Stimulated activated naive CD8-positive, alpha-beta T cell treated with anti-CD3 and anti-CD28 coated beads, Interleukin-15, Interleukin-2, amounts not matched to agents 100 ng/mL and 50 ng/mL, for 24 hours (primary cell): Measurements from ENCODE around the gene LAMA2.

Experiments used
- H3K27ac Mint-ChIP-seq: one replicate; pipeline ENCODE4 v1.8.0; 2021; ENCODE audit warnings: mild to moderate bottlenecking, mixed read lengths
- H3K27me3 Mint-ChIP-seq: one replicate; pipeline ENCODE4 v1.8.0; 2021; ENCODE audit warnings: mixed read lengths
- H3K36me3 Mint-ChIP-seq: one replicate; pipeline ENCODE4 v1.8.0; 2021; ENCODE audit warnings: low read depth, mixed read lengths
- H3K4me1 Mint-ChIP-seq: one replicate; pipeline ENCODE4 v1.8.0; 2021; ENCODE audit warnings: low read depth, mixed read lengths
- H3K4me3 Mint-ChIP-seq: one replicate; pipeline ENCODE4 v1.8.0; 2021; ENCODE audit warnings: mild to moderate bottlenecking, mixed read lengths
- H3K9me3 Mint-ChIP-seq: one replicate; pipeline ENCODE4 v1.8.0; 2021; ENCODE audit warnings: mixed read lengths

Gene LAMA2

GRCh38 chr6:129008591-129008990 is 125.7 kb downstream of the LAMA2 start:
- H3K4me1 Mint-ChIP-seq = no peaks in the 10 kb centered on the region
- no peak overlapping the region for H3K4me3 Mint-ChIP-seq
- no peaks in the 10 kb centered on the region for H3K27me3 Mint-ChIP-seq
- H3K27ac Mint-ChIP-seq = no peak overlapping the region
- H3K36me3 Mint-ChIP-seq = no peaks in the 10 kb centered on the region
- no peaks in the 10 kb centered on the region for H3K9me3 Mint-ChIP-seq

DNA sequence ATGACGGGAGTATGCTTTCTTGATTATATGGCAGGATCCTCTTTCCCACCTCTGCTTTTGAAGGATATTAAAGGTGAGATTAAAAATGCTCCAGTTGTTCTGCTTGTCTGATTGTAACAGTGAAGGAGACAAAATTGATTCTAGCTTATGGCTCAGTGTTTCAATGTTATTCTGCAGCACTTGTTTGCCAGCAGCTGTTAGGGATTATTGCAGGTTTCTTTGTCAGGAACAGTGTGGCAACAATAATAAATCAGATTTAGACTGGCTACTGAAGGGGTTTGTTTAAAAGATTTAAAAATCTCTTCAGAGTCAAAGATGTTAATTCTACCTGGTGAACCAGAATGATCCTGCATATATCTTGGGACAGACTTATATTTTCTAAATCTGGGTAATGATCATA is 126.9 kb downstream of the LAMA2 start:
- no peak overlapping the region for H3K4me3 Mint-ChIP-seq
- H3K36me3 Mint-ChIP-seq = no peaks in the 10 kb centered on the region
- no peaks in the 10 kb centered on the region for H3K4me1 Mint-ChIP-seq
- H3K9me3 Mint-ChIP-seq = no peaks in the 10 kb centered on the region
- H3K27ac Mint-ChIP-seq = no peak overlapping the region
- no peaks in the 10 kb centered on the region for H3K27me3 Mint-ChIP-seq

DNA sequence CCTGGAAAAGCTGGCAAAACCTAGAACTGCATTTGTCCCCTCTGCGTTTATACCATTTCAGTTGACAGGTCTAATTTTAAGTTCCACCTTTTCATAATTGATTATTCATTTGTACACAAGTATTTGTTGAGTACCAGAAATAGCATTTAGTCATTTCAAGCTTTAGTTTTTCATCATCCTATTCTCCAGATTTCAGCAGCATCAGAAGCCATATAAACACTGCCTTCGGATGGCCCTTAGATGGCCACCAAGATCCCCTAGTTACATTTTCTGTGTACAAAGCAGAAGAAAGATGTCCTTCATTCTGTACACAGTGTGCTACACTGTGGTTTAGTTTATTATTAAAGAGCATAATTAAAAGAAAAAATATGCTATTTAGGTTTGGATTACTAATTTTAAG is 131.4 kb downstream of the LAMA2 start:
- H3K36me3 Mint-ChIP-seq = no peaks in the 10 kb centered on the region
- H3K4me3 Mint-ChIP-seq = no peak overlapping the region
- H3K9me3 Mint-ChIP-seq = no peaks in the 10 kb centered on the region
- H3K27me3 Mint-ChIP-seq = no peaks in the 10 kb centered on the region
- no peaks in the 10 kb centered on the region for H3K4me1 Mint-ChIP-seq
- no peak overlapping the region for H3K27ac Mint-ChIP-seq

DNA sequence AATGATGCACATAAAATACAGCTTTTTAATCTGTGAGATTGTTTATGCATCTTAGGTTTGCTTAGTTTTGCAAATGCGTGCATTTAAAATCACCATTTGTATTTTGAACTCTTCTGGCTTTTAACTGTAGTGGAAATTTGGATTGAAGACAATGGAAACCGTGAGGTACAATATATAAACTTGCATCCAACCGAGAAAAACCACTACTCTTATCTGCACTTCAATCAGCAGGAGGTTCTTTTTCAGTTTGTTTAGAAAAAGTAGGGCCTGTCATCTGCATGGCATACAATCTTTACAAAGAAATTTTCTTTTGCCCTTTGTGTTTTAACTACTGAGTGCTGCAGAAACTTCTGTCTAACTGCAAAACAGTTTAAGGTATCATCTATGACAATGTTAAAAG is 132.8 kb downstream of the LAMA2 start:
- Mint-ChIP-seq H3K9me3 (no peaks in the 10 kb centered on the region), H3K27ac (no peak overlapping the region), H3K4me1 (no peaks in the 10 kb centered on the region), H3K36me3 (no peaks in the 10 kb centered on the region), H3K4me3 (no peak overlapping the region), H3K27me3 (no peaks in the 10 kb centered on the region)

DNA sequence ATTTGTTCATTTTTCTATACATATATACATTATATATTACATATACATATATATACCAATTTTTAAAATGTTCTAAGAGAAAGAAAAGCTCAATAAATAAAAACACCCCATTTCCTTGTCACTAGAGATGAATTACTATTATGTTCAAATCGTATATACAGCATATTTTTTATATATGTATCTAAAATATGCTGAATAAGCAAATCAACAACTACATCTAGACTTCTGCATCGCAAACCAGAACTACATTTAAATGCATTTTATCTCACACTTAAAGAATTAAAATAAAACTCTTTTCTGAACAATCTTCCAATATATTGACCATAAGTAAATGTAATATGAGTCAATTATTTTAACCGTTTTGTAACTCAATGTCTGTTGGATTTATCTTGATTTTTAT is 133.9 kb downstream of the LAMA2 start:
- Mint-ChIP-seq H3K9me3 (no peaks in the 10 kb centered on the region), H3K27ac (no peak overlapping the region), H3K27me3 (no peaks in the 10 kb centered on the region), H3K36me3 (no peaks in the 10 kb centered on the region), H3K4me3 (no peak overlapping the region), H3K4me1 (no peaks in the 10 kb centered on the region)

- no peak overlapping the region for H3K4me3 Mint-ChIP-seq
- peaks cover 4% of the 10 kb centered on the region for H3K9me3 Mint-ChIP-seq
- no peaks in the 10 kb centered on the region for H3K36me3 Mint-ChIP-seq
These were observed 139.1 kb downstream of the LAMA2 start for GRCh38 chr6:129022011-129022553.

DNA sequence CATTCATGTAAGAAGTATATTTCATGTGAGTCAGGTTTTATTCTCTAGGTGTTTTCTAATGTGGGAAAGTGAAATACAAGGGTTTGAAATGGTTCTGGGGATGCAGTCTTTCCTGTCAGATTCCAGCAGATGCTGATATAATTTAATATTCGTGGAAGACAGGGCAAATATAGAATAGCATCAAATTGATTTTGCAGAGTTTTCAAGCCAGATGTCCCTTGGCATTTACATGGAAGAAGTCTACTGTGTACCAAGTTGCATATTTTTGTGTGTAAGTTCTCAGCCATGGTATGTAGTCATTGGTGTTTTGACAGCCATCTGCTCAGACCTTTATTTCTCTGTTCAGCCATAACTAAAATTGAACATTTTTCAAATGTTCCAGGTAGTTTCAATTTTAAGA is 143.7 kb downstream of the LAMA2 start:
- Mint-ChIP-seq H3K27ac (no peak overlapping the region), H3K4me1 (no peaks in the 10 kb centered on the region), H3K4me3 (no peak overlapping the region), H3K36me3 (no peaks in the 10 kb centered on the region), H3K9me3 (peaks cover 4% of the 10 kb centered on the region), H3K27me3 (no peaks in the 10 kb centered on the region)

More at GRCh38 chr6:129022011-129022553, 139.1 kb downstream of the LAMA2 start:
- Mint-ChIP-seq H3K27me3 (no peaks in the 10 kb centered on the region), H3K4me1 (no peaks in the 10 kb centered on the region), H3K27ac (no peak overlapping the region)

GRCh38 chr6:129029778-129030177 is 146.8 kb downstream of the LAMA2 start:
- no peak overlapping the region for H3K27ac Mint-ChIP-seq
- H3K9me3 Mint-ChIP-seq = no peaks in the 10 kb centered on the region
- H3K27me3 Mint-ChIP-seq = no peaks in the 10 kb centered on the region
- no peak overlapping the region for H3K4me3 Mint-ChIP-seq
- H3K4me1 Mint-ChIP-seq = no peaks in the 10 kb centered on the region
- no peaks in the 10 kb centered on the region for H3K36me3 Mint-ChIP-seq

DNA sequence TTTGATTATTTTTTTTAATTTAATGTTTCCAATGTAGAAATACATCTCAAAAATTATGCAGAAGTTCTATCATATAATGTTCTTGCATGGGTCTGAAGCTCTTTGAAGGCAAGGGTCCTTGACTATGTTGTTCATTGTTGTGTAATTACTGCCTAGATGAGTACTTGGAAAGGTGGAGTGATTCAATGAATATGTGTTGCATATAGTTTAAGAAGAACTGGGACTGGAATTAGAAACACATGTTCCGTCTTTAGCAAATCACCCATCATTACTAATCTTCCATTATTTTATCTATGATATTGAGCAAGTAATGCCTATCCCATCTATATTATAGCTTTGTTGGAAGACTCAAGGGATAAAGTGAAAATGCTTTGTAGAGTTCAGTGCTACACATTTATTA is 147.3 kb downstream of the LAMA2 start:
- H3K4me1 Mint-ChIP-seq = no peaks in the 10 kb centered on the region
- H3K36me3 Mint-ChIP-seq = no peaks in the 10 kb centered on the region
- H3K4me3 Mint-ChIP-seq = no peak overlapping the region
- no peak overlapping the region for H3K27ac Mint-ChIP-seq
- H3K9me3 Mint-ChIP-seq = no peaks in the 10 kb centered on the region
- H3K27me3 Mint-ChIP-seq = no peaks in the 10 kb centered on the region

DNA sequence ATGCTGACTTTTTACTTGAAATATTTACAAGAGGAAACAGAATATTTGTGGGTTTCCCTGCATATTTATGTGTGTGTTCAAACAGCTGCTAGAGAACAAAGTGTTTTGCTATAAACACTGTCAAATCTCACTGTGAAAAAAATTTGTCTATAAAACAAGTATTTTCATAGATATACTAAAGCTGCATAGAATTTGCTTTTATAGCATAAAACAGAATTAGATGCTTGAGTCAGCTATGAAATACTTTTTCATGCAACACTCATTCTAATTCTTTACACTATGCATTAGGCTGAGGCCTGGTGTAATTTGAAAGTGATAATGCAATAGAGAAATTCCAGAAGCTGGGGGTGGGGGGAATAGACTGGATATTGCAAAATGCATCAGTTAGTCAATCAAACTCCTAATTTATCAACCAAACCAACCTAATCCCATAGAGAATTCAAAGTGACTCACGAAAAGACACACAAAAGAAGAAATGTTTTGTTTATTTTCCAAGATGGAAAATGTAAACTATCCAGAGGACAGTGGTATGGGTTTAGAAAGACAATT is 148.2 kb downstream of the LAMA2 start:
- no peaks in the 10 kb centered on the region for H3K36me3 Mint-ChIP-seq

DNA sequence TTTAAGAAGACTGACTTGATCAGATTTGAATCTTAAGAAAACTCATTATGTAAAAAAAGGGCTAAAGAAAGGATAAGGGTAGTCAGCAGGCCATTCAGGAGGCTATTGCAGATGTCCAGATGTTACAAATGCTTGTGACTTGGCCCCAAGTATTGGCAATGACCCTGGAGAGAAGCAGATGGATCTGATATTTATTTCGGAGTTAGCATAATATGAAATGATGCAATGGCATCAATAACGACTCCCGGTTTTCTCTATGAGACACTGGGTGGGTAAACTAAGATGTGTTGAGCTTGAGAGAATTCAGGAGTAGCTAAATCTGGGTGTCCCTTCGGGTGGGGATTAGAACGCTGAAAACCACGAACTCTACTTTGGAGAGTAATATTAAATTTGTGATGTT is 149.7 kb downstream of the LAMA2 start:
- no peaks in the 10 kb centered on the region for H3K36me3 Mint-ChIP-seq
- no peaks in the 10 kb centered on the region for H3K4me1 Mint-ChIP-seq
- H3K4me3 Mint-ChIP-seq = no peak overlapping the region
- peaks cover 3% of the 10 kb centered on the region for H3K27me3 Mint-ChIP-seq
- no peaks in the 10 kb centered on the region for H3K9me3 Mint-ChIP-seq
- H3K27ac Mint-ChIP-seq = no peak overlapping the region

More for the DNA sequence above, 148.2 kb downstream of the LAMA2 start:
- H3K27ac Mint-ChIP-seq = no peak overlapping the region
- H3K27me3 Mint-ChIP-seq = no peaks in the 10 kb centered on the region
- no peaks in the 10 kb centered on the region for H3K9me3 Mint-ChIP-seq
- H3K4me3 Mint-ChIP-seq = no peak overlapping the region
- no peaks in the 10 kb centered on the region for H3K4me1 Mint-ChIP-seq

- H3K4me1 Mint-ChIP-seq = no peaks in the 10 kb centered on the region
- H3K27me3 Mint-ChIP-seq = peaks cover 3% of the 10 kb centered on the region
- H3K27ac Mint-ChIP-seq = no peak overlapping the region
- H3K36me3 Mint-ChIP-seq = no peaks in the 10 kb centered on the region
- H3K9me3 Mint-ChIP-seq = no peaks in the 10 kb centered on the region
- H3K4me3 Mint-ChIP-seq = no peak overlapping the region
These were observed 150.2 kb downstream of the LAMA2 start for GRCh38 chr6:129033180-129033579.

- Mint-ChIP-seq H3K9me3 (no peaks in the 10 kb centered on the region), H3K27me3 (peaks cover 7% of the 10 kb centered on the region), H3K27ac (no peak overlapping the region), H3K36me3 (no peaks in the 10 kb centered on the region), H3K4me3 (no peak overlapping the region), H3K4me1 (no peaks in the 10 kb centered on the region)
These were observed 150.6 kb downstream of the LAMA2 start for GRCh38 chr6:129033581-129033980.

GRCh38 chr6:129041563-129041962 is 158.6 kb downstream of the LAMA2 start:
- Mint-ChIP-seq H3K27ac (no peak overlapping the region), H3K4me1 (no peaks in the 10 kb centered on the region), H3K27me3 (peaks cover 11% of the 10 kb centered on the region), H3K9me3 (peaks cover 5% of the 10 kb centered on the region), H3K4me3 (no peak overlapping the region), H3K36me3 (no peaks in the 10 kb centered on the region)

DNA sequence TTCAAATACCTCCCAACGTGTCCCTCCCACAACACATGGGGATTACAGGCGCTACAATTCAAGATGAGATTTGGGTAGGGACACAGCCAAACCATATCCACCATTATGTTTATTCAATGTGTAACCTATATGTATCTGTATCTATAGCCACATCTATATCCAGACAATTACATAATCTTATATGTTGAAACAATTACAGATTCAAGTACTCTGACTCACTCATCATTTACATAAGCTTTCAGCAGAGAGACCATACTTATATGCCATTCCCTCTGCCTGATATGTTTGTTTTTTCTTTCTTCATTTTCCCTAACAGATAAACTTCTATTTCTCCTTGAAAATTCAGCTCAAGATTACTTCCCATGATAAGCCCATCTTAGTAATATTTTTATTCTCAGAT is 163.6 kb downstream of the LAMA2 start:
- Mint-ChIP-seq H3K9me3 (peaks cover 5% of the 10 kb centered on the region), H3K4me3 (no peak overlapping the region), H3K27me3 (peaks cover 4% of the 10 kb centered on the region), H3K27ac (no peak overlapping the region), H3K36me3 (no peaks in the 10 kb centered on the region), H3K4me1 (no peaks in the 10 kb centered on the region)

DNA sequence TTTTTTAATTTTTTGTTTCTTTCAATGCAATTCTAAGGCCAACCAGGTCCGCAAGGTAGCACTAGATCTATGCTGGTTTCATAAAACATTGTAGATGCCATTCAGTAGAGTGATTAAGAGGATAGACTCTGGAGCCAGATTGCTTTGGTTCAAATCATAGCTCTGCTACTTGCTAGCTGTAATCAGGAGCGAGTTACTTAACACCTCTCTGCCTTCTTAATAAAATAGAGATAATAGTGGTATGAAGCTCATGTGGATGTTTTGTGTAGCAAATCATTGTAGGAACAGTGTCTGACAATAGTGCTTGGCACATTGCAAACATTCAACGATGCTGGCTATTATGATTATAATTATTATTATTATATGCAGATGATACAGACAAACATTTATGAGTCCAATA is 164.9 kb downstream of the LAMA2 start:
- H3K4me1 Mint-ChIP-seq = no peaks in the 10 kb centered on the region
- H3K4me3 Mint-ChIP-seq = no peak overlapping the region
- H3K9me3 Mint-ChIP-seq = peaks cover 5% of the 10 kb centered on the region
- no peaks in the 10 kb centered on the region for H3K36me3 Mint-ChIP-seq
- H3K27me3 Mint-ChIP-seq = peaks cover 4% of the 10 kb centered on the region
- no peak overlapping the region for H3K27ac Mint-ChIP-seq
